Renal pelvis (tissue), 4 donors: ENCODE results near the gene PRKCE. TPM values are rescaled to one million over a fixed set of nuclear protein-coding genes. Genes with fewer than 3 reads are reported as not detected.
A peak's percentile ranks its signal among the peaks of the same experiment; 100 is the strongest.

Experiments used
- DNase-seq: peaks from one replicate; pipeline ENCODE4 v3.0.0-alpha.2; 2013
- polyA plus RNA-seq, 3 donors: library from polyadenylated mRNA; unstranded; fragments of 120-200 nt; gene quantifications; one replicate each; pipeline ENCODE4 v1.2.1, GENCODE V29; 2013; ENCODE audit not compliant: insufficient read length in 3 of 3

PRKCE gene
- polyA plus RNA-seq, 3 donors, result 7.8 to 9.9 (median 7.8) TPM

- DNase-seq, result no peak
Observed at GRCh38 chr2:45932278-45932975, 281.0 kb downstream of the PRKCE start.

- DNase-seq, result peak; percentile 83
Observed at GRCh38 chr2:45935791-45936622, 284.5 kb downstream of the PRKCE start.

GRCh38 chr2:45936623-45936979 is 285.1 kb downstream of the PRKCE start:
- DNase-seq, result no peak

DNA sequence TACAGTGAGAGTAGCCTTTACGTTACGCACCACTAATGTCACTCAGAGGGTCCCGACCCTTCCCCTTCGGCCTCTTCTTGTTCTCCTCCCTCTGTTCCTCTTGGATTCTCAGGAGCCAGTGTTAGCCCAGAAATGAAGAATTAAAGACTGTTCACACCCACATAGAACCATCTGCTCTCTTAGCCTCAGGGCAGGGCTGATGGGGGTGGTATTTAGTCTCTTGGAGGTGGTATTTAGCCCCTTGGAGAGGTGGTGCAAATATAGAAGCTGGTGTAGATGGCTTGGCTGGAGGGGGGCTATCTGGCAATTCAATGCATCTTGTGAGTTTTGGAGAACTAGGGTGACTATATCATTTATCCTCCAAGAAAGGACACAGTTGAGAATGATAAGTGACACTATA is 286.5 kb downstream of the PRKCE start:
- no peak for DNase-seq

DNA sequence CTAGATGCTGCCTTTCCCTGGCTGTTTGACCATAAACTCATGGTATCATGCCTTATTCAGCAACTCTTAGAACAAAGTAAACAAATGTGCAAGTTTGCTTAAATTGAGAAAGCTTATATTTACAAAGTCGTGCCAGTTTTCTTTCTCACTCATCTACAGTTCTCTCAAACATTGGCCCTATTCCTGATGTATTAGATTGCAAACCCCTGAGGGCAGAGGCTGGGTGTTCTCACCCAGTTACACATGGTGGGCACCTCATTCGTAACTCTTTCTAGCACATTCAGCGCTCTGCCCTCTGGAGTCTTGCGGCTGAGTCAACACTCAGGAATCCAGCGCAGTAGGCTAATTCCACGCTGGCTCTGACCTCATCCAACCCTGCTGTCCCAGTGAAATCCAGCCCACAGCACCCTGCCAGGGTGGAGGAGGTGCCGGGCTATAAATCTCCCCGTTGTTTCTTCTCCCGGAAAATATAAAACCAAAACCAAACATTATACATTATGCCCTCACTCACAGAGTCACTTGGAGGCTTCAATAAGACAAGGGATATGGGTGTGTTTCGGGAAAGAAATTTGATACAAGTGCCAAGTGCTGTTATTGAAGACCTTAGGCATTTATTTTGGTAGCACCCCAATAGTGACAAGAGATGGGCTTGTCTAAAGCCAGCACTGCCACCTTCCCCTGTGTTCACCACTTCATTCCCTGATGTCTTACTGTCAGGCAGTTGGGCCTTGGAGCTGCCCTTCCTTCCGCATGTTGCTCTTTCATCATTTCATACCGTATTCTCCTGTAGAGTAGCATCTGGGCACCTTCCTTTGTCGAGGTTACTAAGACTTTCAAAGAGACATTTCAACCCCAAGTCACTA is 287.4 kb downstream of the PRKCE start:
- peak; percentile 83 for DNase-seq

DNA sequence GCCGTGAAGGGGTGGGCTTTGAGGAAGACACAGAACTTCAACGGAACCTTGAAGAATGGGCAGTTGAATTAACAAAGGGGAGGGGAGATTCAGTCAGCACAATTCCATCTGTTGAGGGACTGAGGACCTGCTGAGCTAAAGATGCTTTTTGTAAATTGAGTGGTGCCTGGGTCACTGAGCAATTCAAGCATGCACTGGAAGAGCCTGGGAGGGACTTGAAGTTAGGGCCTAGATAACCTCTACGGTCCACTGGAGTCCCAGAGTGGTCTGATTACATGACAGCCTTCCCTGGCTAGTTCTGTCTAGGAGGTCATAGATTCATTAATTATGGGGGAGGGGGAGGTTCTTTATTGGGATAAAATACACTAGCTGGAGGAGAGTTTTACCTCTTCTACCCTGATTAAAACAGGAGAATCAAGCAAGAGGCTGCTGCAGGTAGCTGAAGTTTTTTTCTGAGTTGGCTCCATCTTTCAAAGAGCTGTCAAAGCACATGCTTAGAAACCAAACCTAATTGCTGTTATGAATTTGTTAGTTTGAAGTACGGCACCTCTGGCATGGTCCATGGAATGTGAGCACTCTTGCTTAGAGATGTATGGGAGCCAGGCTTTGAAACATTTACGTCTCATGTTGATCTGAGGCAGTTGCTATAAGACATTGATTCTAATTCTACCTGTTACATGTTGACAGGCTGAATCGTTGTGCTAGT is 290.2 kb downstream of the PRKCE start:
- no peak for DNase-seq

DNA sequence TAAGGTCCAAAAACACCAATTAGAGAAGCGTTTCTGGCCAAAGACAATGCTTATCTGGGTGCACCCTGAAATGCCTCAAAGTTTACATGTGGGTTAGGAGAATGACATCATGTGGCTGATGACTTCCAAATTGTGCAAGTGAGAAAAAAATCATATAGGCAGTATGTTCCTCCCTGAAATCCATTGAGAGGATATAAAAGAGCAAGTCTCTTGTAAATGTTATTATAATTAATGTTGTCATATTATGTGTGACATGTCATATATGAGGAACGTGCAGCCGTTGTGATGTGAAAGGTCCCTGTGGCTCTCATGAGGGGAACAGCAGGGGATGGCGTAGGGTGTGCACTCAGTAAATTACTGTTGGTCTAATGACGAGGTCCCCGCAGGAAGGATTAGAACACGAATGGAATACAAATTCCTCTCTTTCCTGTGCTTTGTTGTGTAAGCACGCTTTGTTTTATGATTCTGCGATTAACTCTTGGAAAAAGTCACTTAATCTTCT is 290.8 kb downstream of the PRKCE start:
- DNase-seq, result no peak

- no peak for DNase-seq
Observed at GRCh38 chr2:45943219-45944044, 292.0 kb downstream of the PRKCE start.

DNA sequence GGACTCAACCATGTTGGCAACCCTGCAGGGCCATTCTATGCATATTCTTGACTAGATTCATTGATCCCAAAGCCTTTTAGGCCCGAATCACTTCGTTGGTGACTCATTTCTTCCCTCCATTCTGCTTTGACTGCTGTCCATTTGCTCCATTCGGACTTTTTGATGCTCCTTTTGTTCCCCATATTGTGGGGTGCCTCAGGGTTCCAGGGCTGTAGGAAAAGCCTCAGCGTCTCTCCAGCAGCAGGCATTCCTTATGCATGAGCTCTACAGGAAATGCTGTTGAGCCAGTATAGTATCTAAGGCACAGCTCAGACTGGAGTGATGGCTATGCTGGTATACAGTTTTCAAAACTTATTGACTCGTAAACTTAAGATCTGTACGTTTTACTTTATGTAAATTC is 292.6 kb downstream of the PRKCE start:
- no peak for DNase-seq

- DNase-seq, result no peak
Observed at GRCh38 chr2:45945302-45945717, 293.8 kb downstream of the PRKCE start.

DNA sequence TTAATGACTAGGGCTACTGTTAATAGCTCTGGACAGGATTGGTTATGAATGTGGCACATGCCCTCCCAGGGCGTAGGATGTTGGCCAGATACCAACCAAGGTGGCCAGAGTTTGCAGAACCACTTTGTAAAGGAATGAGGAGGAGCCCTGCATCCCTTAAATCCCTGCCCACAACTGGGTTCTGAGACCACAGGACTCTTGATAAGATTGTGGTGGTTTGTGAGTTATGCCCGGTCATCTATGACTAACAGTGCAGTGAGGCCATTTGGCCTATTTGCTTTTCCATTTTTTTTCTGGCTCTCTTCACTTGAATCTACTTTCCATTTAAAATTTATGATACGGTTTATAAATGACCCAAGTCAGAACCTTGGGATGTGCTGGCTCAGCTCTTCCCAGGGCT is 294.5 kb downstream of the PRKCE start:
- DNase-seq, result no peak

- DNase-seq, result no peak
Observed at GRCh38 chr2:45950606-45951005, 299.1 kb downstream of the PRKCE start.

DNA sequence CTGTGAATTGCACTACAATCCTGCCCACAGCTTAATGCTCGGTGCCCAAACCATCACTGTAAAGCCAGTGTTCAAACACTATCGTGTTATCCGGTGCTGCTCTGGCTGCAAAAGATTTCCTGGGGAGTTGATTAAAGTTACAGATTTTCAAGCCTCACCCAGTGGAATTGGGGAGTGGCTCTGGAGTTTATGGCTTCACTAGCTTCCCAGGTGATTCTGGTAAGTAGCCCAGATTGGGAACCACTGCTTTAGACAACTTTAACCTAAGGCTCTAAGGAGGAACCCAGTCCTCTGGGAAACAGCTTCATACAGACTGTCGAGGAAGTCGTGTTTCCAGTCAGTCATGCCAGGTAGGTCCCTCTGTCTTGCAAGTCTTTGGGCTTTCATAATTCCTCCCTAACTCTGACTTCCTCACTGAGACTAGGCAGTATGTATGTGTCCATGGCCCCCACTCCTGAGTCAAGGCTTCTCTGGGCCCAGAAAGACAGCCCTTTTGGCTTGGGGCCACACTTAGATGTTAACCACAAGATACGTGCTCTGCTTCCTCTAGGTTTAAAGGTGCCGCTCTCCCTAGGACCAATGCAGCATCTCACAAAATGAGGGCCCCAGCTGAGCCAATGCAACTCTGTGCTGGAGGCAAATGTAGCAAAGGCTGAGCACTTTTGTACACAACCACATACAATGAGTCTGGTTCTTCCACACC is 299.7 kb downstream of the PRKCE start:
- DNase-seq, result no peak

GRCh38 chr2:45952591-45952990 is 301.1 kb downstream of the PRKCE start:
- DNase-seq, result no peak

DNA sequence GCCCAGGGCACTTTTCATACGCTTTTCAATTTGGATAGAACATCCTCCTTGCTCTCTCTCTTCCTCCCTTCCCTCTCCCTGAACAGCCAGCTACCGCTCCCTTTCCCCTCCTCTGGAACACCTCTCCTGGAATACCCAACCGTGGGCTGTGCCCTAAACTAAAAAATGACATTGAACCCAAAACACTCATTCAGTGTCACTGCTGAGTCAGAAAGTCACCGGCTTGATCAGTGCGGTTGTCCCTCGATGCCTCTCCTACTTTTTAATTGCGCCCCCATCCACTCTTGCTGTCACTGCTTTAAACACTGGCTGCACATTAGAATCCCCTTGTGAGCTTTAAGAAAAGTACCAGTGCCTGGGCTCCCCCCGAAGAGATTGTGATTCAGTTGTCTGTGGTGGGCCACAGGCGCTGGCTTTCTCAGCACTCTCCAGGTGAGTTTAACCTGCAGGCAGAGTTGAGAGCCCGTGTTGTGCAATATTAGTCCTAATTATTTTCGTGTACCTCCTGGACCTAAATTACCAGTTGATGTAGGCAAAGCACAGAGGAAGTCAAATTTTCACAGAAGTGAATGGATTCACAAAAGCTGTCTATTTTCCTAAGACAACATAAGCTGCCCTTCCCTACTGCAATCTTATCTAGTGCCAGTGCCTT is 302.0 kb downstream of the PRKCE start:
- no peak for DNase-seq

GRCh38 chr2:45954233-45954850 is 302.9 kb downstream of the PRKCE start:
- DNase-seq, result no peak

- no peak for DNase-seq
Observed at GRCh38 chr2:45957533-45958227, 306.2 kb downstream of the PRKCE start.
